Spleen (tissue), 11 donors: ENCODE results near the gene ALG6. TPM values are rescaled to one million over a fixed set of nuclear protein-coding genes. Genes with fewer than 3 reads are reported as not detected.

Source experiments
- DNase-seq: peaks from one replicate; pipeline ENCODE4 v3.0.0-alpha.2; 2020
- H3K27ac ChIP-seq, 8 donors: fragments of 200-600 bp; sonication (generic) in 7 of 8; 1 replicate in 4 of 8; 2 replicates in 4 of 8; pipeline versions ENCODE4 v1.5.0 to v1.8.0; 2016 to 2021; ENCODE audit warnings: inconsistent platforms in 4 of 8, mild to moderate bottlenecking in 4 of 8, moderate library complexity in 1 of 8
- H3K27me3 ChIP-seq, 7 donors: fragments of 200-600 bp; sonication (generic) in 6 of 7; replicated peaks in 1 of 7; 1 replicate in 4 of 7; 2 replicates in 3 of 7; pipeline versions ENCODE4 v1.5.0 to v1.8.0; 2016 to 2021; ENCODE audit warnings: inconsistent platforms in 3 of 7, mild to moderate bottlenecking in 1 of 7
- H3K36me3 ChIP-seq, 6 donors: fragments of 200-600 bp; sonication (generic) in 5 of 6; 1 replicate in 4 of 6; 2 replicates in 2 of 6; pipeline versions ENCODE4 v1.5.0 to v1.8.0; 2016 to 2021; ENCODE audit warnings: inconsistent platforms in 2 of 6
- H3K4me1 ChIP-seq, 6 donors: fragments of 200-600 bp; sonication (generic) in 5 of 6; 1 replicate in 3 of 6; 2 replicates in 3 of 6; pipeline versions ENCODE4 v1.5.0 to v1.8.0; 2016 to 2021; ENCODE audit warnings: inconsistent platforms in 3 of 6
- H3K4me3 ChIP-seq, 8 donors: fragments of 200-600 bp; sonication (generic) in 7 of 8; 1 replicate in 4 of 8; 2 replicates in 4 of 8; pipeline versions ENCODE4 v1.5.0 to v1.8.0; 2016 to 2021; ENCODE audit warnings: inconsistent platforms in 4 of 8, mild to moderate bottlenecking in 4 of 8, moderate library complexity in 2 of 8
- H3K9me3 ChIP-seq, 8 donors: fragments of 200-600 bp; sonication (generic) in 7 of 8; 1 replicate in 4 of 8; 2 replicates in 4 of 8; pipeline versions ENCODE4 v1.5.0 to v1.8.0; 2016 to 2021; ENCODE audit warnings: inconsistent platforms in 4 of 8
- CTCF ChIP-seq, 11 experiments: fragments of 200-600 bp in 7 of 11; fragments of 450-650 bp in 4 of 11; sonication (generic) in 4 of 11; IDR thresholded peaks in 8 of 11; conservative IDR thresholded peaks in 3 of 11; 1 replicate in 7 of 11; 2 replicates in 4 of 11; pipeline versions ENCODE4 v1.4.0 to v1.8.0; 2016 to 2021; ENCODE audit warnings: antibody characterized with exemption in 11 of 11, inconsistent platforms in 4 of 11, mild to moderate bottlenecking in 1 of 11
- POLR2A ChIP-seq, 3 donors: fragments of 450-650 bp; IDR thresholded peaks; one replicate each; pipeline ENCODE4 v1.5.1; 2017; ENCODE audit warnings: antibody characterized with exemption in 3 of 3, mild to moderate bottlenecking in 1 of 3
- POLR2AphosphoS5 ChIP-seq, 3 donors: sonication (generic); formaldehyde crosslinking; IDR thresholded peaks; one replicate each; pipeline ENCODE4 v1.5.1; 2017; ENCODE audit warnings: antibody characterized with exemption in 3 of 3
- WGBS, 5 donors: extraction: QIAGEN DNeasy Blood & Tissue Kit in 3 of 5; methylation state at CpG; one replicate each; pipeline versions ENCODE4 v1.1.5 to v1.1.7; 2013 to 2018; 5-methylcytosine and 5-hydroxymethylcytosine counted together
- intact Hi-C: fragments of 100-400 bp; cut with DNase I; formaldehyde crosslinking; loops from one replicate; pipeline ENCODE4 v1.15.0; 2023; ENCODE audit warnings: low total_unique reads
- polyA plus RNA-seq, 3 donors: library from polyadenylated mRNA; stranded (reverse); fragments of 200-250 nt; gene quantifications; one replicate each; pipeline ENCODE4 v1.2.1, GENCODE V29; 2013
- total RNA-seq, 7 donors: library from RNA; depleted of rRNA in 3 of 7; stranded (reverse); fragments of >200 nt in 3 of 7; fragmentation: NEBNext Ultra II Directional in 4 of 7; extraction: Animal tissue kit (Norgen Biotek cat#: 25700) in 4 of 7; gene quantifications; one replicate each; pipeline versions ENCODE4 v1.1.0 to v1.2.1, GENCODE V29; 2016 to 2021
- donor health status: healthy with polysubstance abuse.
- donor health status: DM: no; HTN: no; CAD: no; lungs with moderate emphysema.
- donor health status: DM: no; HTN: no; CAD: no.
- donor health status: Bipolar disorder and iron deficiency.
- donor health status: healthy.
- donor health status: DM: no; HTN: no; CAD: no.
- donor health status: DM: yes; HTN: yes; CAD: no.

ALG6 gene
- total and polyA plus RNA-seq, 10 donors: 14.5 to 29.4 (median 18.4) TPM

DNA sequence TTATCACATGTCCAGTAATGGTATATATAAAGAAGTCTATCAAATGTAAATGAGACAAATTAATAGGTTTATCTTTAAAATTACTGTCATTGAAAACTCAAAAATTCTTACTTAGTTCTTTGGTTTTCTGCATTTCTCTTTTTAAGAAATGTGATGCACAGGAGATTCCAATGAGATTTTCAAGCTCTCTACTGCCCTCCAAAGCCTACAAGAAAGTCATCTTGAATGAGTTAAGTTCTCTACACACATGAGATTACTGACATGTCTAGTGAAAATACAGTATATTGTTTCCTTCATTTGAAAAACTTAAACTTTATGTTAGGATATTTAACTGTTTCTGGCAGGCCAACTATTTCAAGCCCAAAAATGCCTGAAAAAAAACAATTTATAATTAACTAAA lies 86.8 kb downstream of the ALG6 start:
- H3K27me3 ChIP-seq: no peaks in the 10 kb centered on the region
- peaks cover 0 to 6% (median 0%) of the 10 kb centered on the region in 6 donors for H3K36me3 ChIP-seq
- TF ChIP-seq CTCF (IDR thresholded peaks at IDR 0.05 in 8 of 11, conservative IDR thresholded peaks at IDR 0.05 in 3 of 11) (no peak), POLR2AphosphoS5 (IDR thresholded peaks at IDR 0.05) (no peak), POLR2A (IDR thresholded peaks at IDR 0.05) (no peak)
- H3K9me3 ChIP-seq: no peaks in the 10 kb centered on the region
- no peak overlapping the region for H3K27ac ChIP-seq
- no peak overlapping the region for H3K4me3 ChIP-seq
- no peak for DNase-seq
- H3K4me1 ChIP-seq: no peaks in the 10 kb centered on the region
- intact Hi-C loops: no loop called here

- Histone ChIP-seq H3K4me3 (no peak overlapping the region), H3K27ac (no peak overlapping the region), H3K4me1 (no peaks in the 10 kb centered on the region), H3K9me3 (peaks cover 0 to 17% (median 15%) of the 10 kb centered on the region in 8 donors), H3K27me3 (no peaks in the 10 kb centered on the region), H3K36me3 (peaks cover 0 to 18% (median 0%) of the 10 kb centered on the region in 6 donors)
- no peak for DNase-seq
- TF ChIP-seq POLR2A (IDR thresholded peaks at IDR 0.05): no peak
- no peak for TF ChIP-seq CTCF (IDR thresholded peaks at IDR 0.05 in 8 of 11, conservative IDR thresholded peaks at IDR 0.05 in 3 of 11)
- TF ChIP-seq POLR2AphosphoS5 (IDR thresholded peaks at IDR 0.05): no peak
- intact Hi-C loops: no loop called here
Observed at GRCh38 chr1:63458750-63459149, 91.3 kb downstream of the ALG6 start.

GRCh38 chr1:63461661-63462230 lies 94.3 kb downstream of the ALG6 start:
- Histone ChIP-seq H3K4me3 (no peak overlapping the region), H3K9me3 (peaks cover 0 to 17% (median 15%) of the 10 kb centered on the region in 8 donors), H3K27ac (peak overlapping the region in 1 of 8 donors; percentile 82), H3K36me3 (peaks cover 0 to 18% (median 0%) of the 10 kb centered on the region in 6 donors), H3K27me3 (no peaks in the 10 kb centered on the region), H3K4me1 (no peaks in the 10 kb centered on the region)
- TF ChIP-seq CTCF (IDR thresholded peaks at IDR 0.05 in 8 of 11, conservative IDR thresholded peaks at IDR 0.05 in 3 of 11) (no peak), POLR2AphosphoS5 (IDR thresholded peaks at IDR 0.05) (no peak), POLR2A (IDR thresholded peaks at IDR 0.05) (no peak)
- WGBS, 5 donors: 100% methylated on average over 1 of the region's 1 CpG
- DNase-seq: no peak
- intact Hi-C loops: no loop called here

DNA sequence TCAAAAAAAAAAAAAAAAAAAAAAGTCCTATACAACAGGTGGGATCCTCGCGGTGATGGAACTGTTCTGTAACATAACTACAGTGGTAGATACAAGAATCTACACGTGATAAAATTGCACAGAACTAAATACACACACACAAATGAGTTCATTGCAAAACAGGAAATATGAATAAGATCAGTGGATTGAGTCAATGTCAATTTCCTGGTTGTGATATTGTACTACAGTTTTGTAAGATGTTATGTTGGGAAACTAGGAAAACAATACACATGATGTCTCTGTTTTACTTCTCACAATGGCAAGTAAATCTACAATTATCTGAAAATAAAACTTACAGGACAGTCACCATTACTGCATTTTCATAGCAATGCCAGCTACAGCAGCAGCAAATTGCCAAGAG lies 95.8 kb downstream of the ALG6 start:
- Histone ChIP-seq H3K27ac (peak overlapping the region in 5 of 8 donors; percentile 43 to 82 (median 72)), H3K9me3 (peaks cover 0 to 17% (median 15%) of the 10 kb centered on the region in 8 donors), H3K4me3 (no peak overlapping the region), H3K27me3 (no peaks in the 10 kb centered on the region), H3K4me1 (no peaks in the 10 kb centered on the region), H3K36me3 (peaks cover 0 to 11% (median 0%) of the 10 kb centered on the region in 6 donors)
- WGBS, 5 donors: 55 to 81% (median 73%) methylated on average over 3 of the region's 3 CpGs
- intact Hi-C loops: no loop called here
- DNase-seq: no peak
- TF ChIP-seq POLR2AphosphoS5 (IDR thresholded peaks at IDR 0.05): no peak
- no peak for TF ChIP-seq POLR2A (IDR thresholded peaks at IDR 0.05)
- TF ChIP-seq CTCF (IDR thresholded peaks at IDR 0.05 in 8 of 11, conservative IDR thresholded peaks at IDR 0.05 in 3 of 11): no peak
